ENCODE data around the gene TRIM25.

TRIM25 gene

GRCh38 chr17:56883616-56884015 lies 30.2 kb downstream of the TRIM25 start:
- no peak overlapping the region for H3K27ac ChIP-seq
- TF ChIP-seq CTCF (IDR thresholded peaks at IDR 0.05): no peak
- DNase-seq (ENCODE audit: low spot score): no peak
- no peak overlapping the region for H3K4me3 ChIP-seq

- no peak overlapping the region for H3K4me3 ChIP-seq
- no peak for DNase-seq (ENCODE audit: low spot score)
- TF ChIP-seq CTCF (IDR thresholded peaks at IDR 0.05): no peak
- H3K27ac ChIP-seq: no peak overlapping the region
Observed at GRCh38 chr17:56881685-56882295, 32.1 kb downstream of the TRIM25 start.

- no peak for TF ChIP-seq CTCF (IDR thresholded peaks at IDR 0.05)
Observed at GRCh38 chr17:56880571-56880970, 33.3 kb downstream of the TRIM25 start.

GRCh38 chr17:56880133-56880532 lies 33.7 kb downstream of the TRIM25 start:
- DNase-seq (ENCODE audit: low spot score): no peak
- no peak overlapping the region for H3K4me3 ChIP-seq
- no peak overlapping the region for H3K27ac ChIP-seq
- TF ChIP-seq CTCF (IDR thresholded peaks at IDR 0.05): no peak

More at GRCh38 chr17:56880571-56880970, 33.3 kb downstream of the TRIM25 start:
- Histone ChIP-seq H3K4me3 (no peak overlapping the region), H3K27ac (no peak overlapping the region)
- DNase-seq (ENCODE audit: low spot score): no peak

GRCh38 chr17:56879280-56879679 lies 34.6 kb downstream of the TRIM25 start:
- TF ChIP-seq CTCF (IDR thresholded peaks at IDR 0.05): no peak
- Histone ChIP-seq H3K27ac (no peak overlapping the region), H3K4me3 (no peak overlapping the region)
- DNase-seq (ENCODE audit: low spot score): no peak

- Histone ChIP-seq H3K4me3 (no peak overlapping the region), H3K27ac (no peak overlapping the region)
- no peak for TF ChIP-seq CTCF (IDR thresholded peaks at IDR 0.05)
- DNase-seq (ENCODE audit: low spot score): no peak
Observed at GRCh38 chr17:56876766-56877179, 37.1 kb downstream of the TRIM25 start.

- H3K27ac ChIP-seq: no peak overlapping the region
- TF ChIP-seq CTCF (IDR thresholded peaks at IDR 0.05): no peak
- H3K4me3 ChIP-seq: no peak overlapping the region
- DNase-seq (ENCODE audit: low spot score): no peak
Observed at GRCh38 chr17:56870081-56870651, 43.7 kb downstream of the TRIM25 start.
